Left lung (tissue), 10 donors: Measurements from ENCODE around the gene OSER1. TPM values are rescaled to one million over a fixed set of nuclear protein-coding genes. Genes with fewer than 3 reads are reported as not detected.

Source experiments
- ATAC-seq: fragments of 200-7000 bp; cut with Tn5 transposase; one replicate; pipeline ENCODE4 v1.9.1; 2020; ENCODE audit warnings: moderate library complexity
- DNase-seq, 4 donors: peaks; one replicate each; pipeline ENCODE4 v3.0.0-alpha.2; 2013 to 2020
- H3K27ac ChIP-seq, 2 donors: fragments of 200-600 bp; sonication (generic) in 1 of 2; one replicate each; pipeline versions ENCODE4 v1.5.0 to v1.8.0; 2020 to 2021
- H3K27me3 ChIP-seq, 2 donors: fragments of 200-600 bp; sonication (generic) in 1 of 2; one replicate each; pipeline versions ENCODE4 v1.5.0 to v1.8.0; 2020 to 2021
- H3K36me3 ChIP-seq, 2 donors: fragments of 200-600 bp; sonication (generic) in 1 of 2; one replicate each; pipeline versions ENCODE4 v1.5.0 to v1.8.0; 2020 to 2021
- H3K4me1 ChIP-seq, 2 donors: fragments of 200-600 bp; one replicate each; pipeline ENCODE4 v1.8.0; 2021
- H3K4me3 ChIP-seq, 2 donors: fragments of 200-600 bp; sonication (generic) in 1 of 2; one replicate each; pipeline versions ENCODE4 v1.5.0 to v1.8.0; 2020 to 2021; ENCODE audit warnings: mild to moderate bottlenecking in 1 of 2
- H3K9me3 ChIP-seq, 2 donors: fragments of 200-600 bp; sonication (generic) in 1 of 2; one replicate each; pipeline versions ENCODE4 v1.5.0 to v1.8.0; 2020 to 2021
- intact Hi-C, 2 donors: fragments of 100-400 bp; cut with DNase I; formaldehyde crosslinking; loops; one replicate each; pipeline versions ENCODE4 v1.11.2 to v1.14.2; 2022
- polyA plus RNA-seq, 6 donors: library from polyadenylated mRNA; unstranded; fragments of 120-200 nt; gene quantifications; one replicate each; pipeline ENCODE4 v1.2.1, GENCODE V29; 2013; ENCODE audit not compliant: insufficient read length in 6 of 6
- total RNA-seq, 2 donors: library from RNA; stranded (reverse); fragmentation: NEBNext Ultra II Directional; extraction: Animal tissue kit (Norgen Biotek cat#: 25700); gene quantifications; one replicate each; pipeline ENCODE4 v1.2.1, GENCODE V29; 2021
- TF ChIP-seq, protein P1 (sequence below), 2 donors: fragments of 200-600 bp; sonication (generic) in 1 of 2; IDR thresholded peaks; one replicate each; pipeline versions ENCODE4 v1.5.0 to v1.8.0; 2021; ENCODE audit warnings: antibody characterized with exemption in 2 of 2
- donor health status: DM: no; HTN: yes; CAD: no.
- donor health status: DM: no; HTN: no; CAD: no.

The OSER1 gene
- total and polyA plus RNA-seq, 8 donors: 22.3 to 44.8 (median 36.8) TPM

DNA sequence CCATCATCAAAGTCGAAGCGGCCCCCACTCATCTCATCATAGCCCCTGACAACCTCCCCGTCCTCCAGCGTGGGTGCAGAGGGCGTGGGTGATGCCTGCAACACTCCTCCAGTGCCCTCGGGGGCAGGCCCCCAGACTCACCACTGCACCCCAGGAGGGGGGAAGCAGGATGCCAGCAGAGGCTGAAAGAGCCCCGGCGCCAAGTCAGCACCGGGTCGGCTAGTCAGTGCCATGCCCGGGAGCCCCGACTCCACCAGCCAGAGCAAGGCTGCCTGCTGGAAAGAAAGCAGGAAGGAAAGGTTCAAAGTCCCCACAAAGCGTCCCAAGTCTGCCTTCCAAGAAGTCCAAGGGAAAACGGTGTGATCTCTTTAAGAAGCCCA, 23.9 kb downstream of the OSER1 start:
- TF ChIP-seq, protein P1, sequence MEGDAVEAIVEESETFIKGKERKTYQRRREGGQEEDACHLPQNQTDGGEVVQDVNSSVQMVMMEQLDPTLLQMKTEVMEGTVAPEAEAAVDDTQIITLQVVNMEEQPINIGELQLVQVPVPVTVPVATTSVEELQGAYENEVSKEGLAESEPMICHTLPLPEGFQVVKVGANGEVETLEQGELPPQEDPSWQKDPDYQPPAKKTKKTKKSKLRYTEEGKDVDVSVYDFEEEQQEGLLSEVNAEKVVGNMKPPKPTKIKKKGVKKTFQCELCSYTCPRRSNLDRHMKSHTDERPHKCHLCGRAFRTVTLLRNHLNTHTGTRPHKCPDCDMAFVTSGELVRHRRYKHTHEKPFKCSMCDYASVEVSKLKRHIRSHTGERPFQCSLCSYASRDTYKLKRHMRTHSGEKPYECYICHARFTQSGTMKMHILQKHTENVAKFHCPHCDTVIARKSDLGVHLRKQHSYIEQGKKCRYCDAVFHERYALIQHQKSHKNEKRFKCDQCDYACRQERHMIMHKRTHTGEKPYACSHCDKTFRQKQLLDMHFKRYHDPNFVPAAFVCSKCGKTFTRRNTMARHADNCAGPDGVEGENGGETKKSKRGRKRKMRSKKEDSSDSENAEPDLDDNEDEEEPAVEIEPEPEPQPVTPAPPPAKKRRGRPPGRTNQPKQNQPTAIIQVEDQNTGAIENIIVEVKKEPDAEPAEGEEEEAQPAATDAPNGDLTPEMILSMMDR (IDR thresholded peaks at IDR 0.05): no peak
- intact Hi-C loops: no loop called here

DNA sequence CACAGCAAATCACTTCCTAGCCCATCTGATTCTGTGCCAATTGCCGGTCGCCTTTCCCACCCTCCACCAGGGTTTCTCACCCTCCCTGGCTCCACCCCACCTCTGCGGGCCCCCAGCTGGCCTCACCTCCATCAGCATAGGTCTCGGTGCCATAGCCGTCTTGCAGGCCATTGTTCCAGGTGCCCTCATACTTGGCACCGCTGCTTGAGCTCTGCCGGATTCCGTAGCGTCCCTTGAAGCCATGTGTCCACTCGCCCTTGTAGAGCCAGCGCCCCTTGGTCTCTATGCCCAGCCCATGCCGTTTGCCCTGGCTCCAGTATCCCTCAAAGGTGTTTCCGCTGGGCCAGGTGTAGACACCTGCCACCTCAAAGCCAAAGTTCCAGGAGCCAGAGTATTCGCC, 24.4 kb downstream of the OSER1 start:
- no peaks in the 10 kb centered on the region for H3K36me3 ChIP-seq
- no peak for DNase-seq
- peak overlapping the region in 1 of 2 donors; percentile 21 for H3K4me3 ChIP-seq
- H3K27me3 ChIP-seq: peaks cover 7 to 69% of the 10 kb centered on the region in 2 donors
- peaks cover 9 to 15% of the 10 kb centered on the region in 2 donors for H3K4me1 ChIP-seq
- TF ChIP-seq, protein P1 (IDR thresholded peaks at IDR 0.05): no peak
- no peaks in the 10 kb centered on the region for H3K9me3 ChIP-seq
- ATAC-seq: no peak
- H3K27ac ChIP-seq: no peak overlapping the region
- intact Hi-C loops: no loop called here

More for the DNA sequence above, 23.9 kb downstream of the OSER1 start:
- ATAC-seq (no peak), DNase-seq (no peak)
- Histone ChIP-seq H3K27me3 (peaks cover 7 to 64% of the 10 kb centered on the region in 2 donors), H3K4me3 (peak overlapping the region; percentile 15 to 21), H3K36me3 (no peaks in the 10 kb centered on the region), H3K9me3 (no peaks in the 10 kb centered on the region), H3K27ac (no peak overlapping the region), H3K4me1 (peaks cover 9 to 15% of the 10 kb centered on the region in 2 donors)

- intact Hi-C loops: no loop called here
- TF ChIP-seq, protein P1 (IDR thresholded peaks at IDR 0.05): no peak
- H3K4me3 ChIP-seq: no peak overlapping the region
- ATAC-seq: no peak
- no peak overlapping the region for H3K27ac ChIP-seq
- peaks cover 7 to 75% of the 10 kb centered on the region in 2 donors for H3K27me3 ChIP-seq
- H3K9me3 ChIP-seq: no peaks in the 10 kb centered on the region
- no peaks in the 10 kb centered on the region for H3K36me3 ChIP-seq
- DNase-seq: no peak
- peaks cover 9 to 15% of the 10 kb centered on the region in 2 donors for H3K4me1 ChIP-seq
Observed at GRCh38 chr20:44185574-44185973, 25.0 kb downstream of the OSER1 start.

GRCh38 chr20:44183282-44183681, 27.3 kb downstream of the OSER1 start:
- peaks cover 9 to 12% of the 10 kb centered on the region in 2 donors for H3K4me1 ChIP-seq
- TF ChIP-seq, protein P1 (IDR thresholded peaks at IDR 0.05): no peak
- H3K36me3 ChIP-seq: no peaks in the 10 kb centered on the region
- H3K27ac ChIP-seq: no peak overlapping the region
- no peak for ATAC-seq
- H3K9me3 ChIP-seq: no peaks in the 10 kb centered on the region
- H3K4me3 ChIP-seq: no peak overlapping the region
- DNase-seq: no peak
- H3K27me3 ChIP-seq: peaks cover 7 to 81% of the 10 kb centered on the region in 2 donors
- intact Hi-C loops: no loop called here

GRCh38 chr20:44182863-44183262, 27.7 kb downstream of the OSER1 start:
- intact Hi-C loops: no loop called here
- H3K27ac ChIP-seq: no peak overlapping the region
- TF ChIP-seq, protein P1 (IDR thresholded peaks at IDR 0.05): no peak

More at GRCh38 chr20:44182863-44183262, 27.7 kb downstream of the OSER1 start:
- Histone ChIP-seq H3K9me3 (no peaks in the 10 kb centered on the region), H3K4me3 (no peak overlapping the region), H3K36me3 (no peaks in the 10 kb centered on the region), H3K27me3 (peaks cover 7 to 78% of the 10 kb centered on the region in 2 donors), H3K4me1 (peaks cover 7 to 11% of the 10 kb centered on the region in 2 donors)
- ATAC-seq (no peak), DNase-seq (no peak)
